ENCODE results near the gene GNL1. TPM values are rescaled to one million over a fixed set of nuclear protein-coding genes. Genes with fewer than 3 reads are reported as not detected.

The GNL1 gene
- total RNA-seq, 1 experiment from 2014 or later = 94.1 TPM

DNA sequence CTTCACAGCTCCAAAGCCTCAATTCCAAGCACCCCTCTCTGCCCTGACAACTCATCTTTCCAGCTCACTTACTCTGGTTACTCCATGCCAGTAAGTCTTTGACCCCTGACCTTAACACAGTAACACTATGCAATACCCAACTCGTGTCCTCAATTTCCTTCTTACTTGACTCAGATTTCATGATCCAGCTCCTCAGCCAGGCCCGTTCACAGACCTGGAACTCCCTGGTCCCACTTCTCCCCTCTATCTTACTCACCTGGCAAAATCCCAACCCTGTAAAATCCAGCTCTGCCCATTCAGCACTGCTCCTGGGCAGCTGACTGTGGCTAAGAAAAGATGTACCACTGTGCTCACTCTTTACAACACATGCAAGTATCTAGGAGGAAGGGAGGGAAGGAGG is 7.9 kb downstream of the GNL1 start:
- no peaks in the 10 kb centered on the region for H3K9me3 Mint-ChIP-seq (ENCODE audit: unreplicated experiment)
- Histone ChIP-seq H3K4me3 (ENCODE audit: low read depth, low read length) (no peak overlapping the region), H3K36me3 (ENCODE audit: control insufficient read depth, insufficient read depth, low read length) (peaks cover 8% of the 10 kb centered on the region), H3K9me3 (no peaks in the 10 kb centered on the region), H3K27me3 (replicated peaks; ENCODE audit: control insufficient read depth, insufficient read depth, low read length) (no peaks in the 10 kb centered on the region), H3K4me1 (no peaks in the 10 kb centered on the region)
- H3K4me1 Mint-ChIP-seq (ENCODE audit: low read depth, unreplicated experiment) = no peaks in the 10 kb centered on the region
- no peak for DNase-seq
- CTCF ChIA-PET = no interaction called here
- peaks cover 33% of the 10 kb centered on the region for H3K36me3 Mint-ChIP-seq (ENCODE audit: insufficient read depth, unreplicated experiment)
- no TSS peak for BruUV-seq (replicated peaks)
- H3K27me3 Mint-ChIP-seq (ENCODE audit: insufficient read depth, unreplicated experiment) = no peaks in the 10 kb centered on the region
- no peak overlapping the region for H3K27ac Mint-ChIP-seq (ENCODE audit: unreplicated experiment)
- POLR2A ChIA-PET = no interaction called here
- intact Hi-C loops (cut with micrococcal nuclease; ENCODE audit: unreplicated experiment) = no loop called here
- no peak overlapping the region for H3K4me3 Mint-ChIP-seq (ENCODE audit: unreplicated experiment)
- TF ChIP-seq, protein P1, sequence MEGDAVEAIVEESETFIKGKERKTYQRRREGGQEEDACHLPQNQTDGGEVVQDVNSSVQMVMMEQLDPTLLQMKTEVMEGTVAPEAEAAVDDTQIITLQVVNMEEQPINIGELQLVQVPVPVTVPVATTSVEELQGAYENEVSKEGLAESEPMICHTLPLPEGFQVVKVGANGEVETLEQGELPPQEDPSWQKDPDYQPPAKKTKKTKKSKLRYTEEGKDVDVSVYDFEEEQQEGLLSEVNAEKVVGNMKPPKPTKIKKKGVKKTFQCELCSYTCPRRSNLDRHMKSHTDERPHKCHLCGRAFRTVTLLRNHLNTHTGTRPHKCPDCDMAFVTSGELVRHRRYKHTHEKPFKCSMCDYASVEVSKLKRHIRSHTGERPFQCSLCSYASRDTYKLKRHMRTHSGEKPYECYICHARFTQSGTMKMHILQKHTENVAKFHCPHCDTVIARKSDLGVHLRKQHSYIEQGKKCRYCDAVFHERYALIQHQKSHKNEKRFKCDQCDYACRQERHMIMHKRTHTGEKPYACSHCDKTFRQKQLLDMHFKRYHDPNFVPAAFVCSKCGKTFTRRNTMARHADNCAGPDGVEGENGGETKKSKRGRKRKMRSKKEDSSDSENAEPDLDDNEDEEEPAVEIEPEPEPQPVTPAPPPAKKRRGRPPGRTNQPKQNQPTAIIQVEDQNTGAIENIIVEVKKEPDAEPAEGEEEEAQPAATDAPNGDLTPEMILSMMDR (IDR thresholded peaks at IDR 0.05; ENCODE audit: insufficient read depth in 1 of 2, low read depth in 1 of 2, low read length in 1 of 2, severe bottlenecking in 1 of 2, unreplicated experiment in 1 of 2) = no peak

GRCh38 chr6:30547454-30547853 is 8.8 kb downstream of the GNL1 start:
- no peak for DNase-seq
- Histone ChIP-seq H3K4me1 (no peaks in the 10 kb centered on the region), H3K36me3 (ENCODE audit: control insufficient read depth, insufficient read depth, low read length) (peaks cover 5% of the 10 kb centered on the region), H3K9me3 (no peaks in the 10 kb centered on the region), H3K27me3 (replicated peaks; ENCODE audit: control insufficient read depth, insufficient read depth, low read length) (no peaks in the 10 kb centered on the region), H3K4me3 (ENCODE audit: low read depth, low read length) (no peak overlapping the region)
- Mint-ChIP-seq H3K27ac (ENCODE audit: unreplicated experiment) (no peak overlapping the region), H3K4me3 (ENCODE audit: unreplicated experiment) (no peak overlapping the region), H3K36me3 (ENCODE audit: insufficient read depth, unreplicated experiment) (peaks cover 25% of the 10 kb centered on the region), H3K27me3 (ENCODE audit: insufficient read depth, unreplicated experiment) (no peaks in the 10 kb centered on the region), H3K9me3 (ENCODE audit: unreplicated experiment) (no peaks in the 10 kb centered on the region), H3K4me1 (ENCODE audit: low read depth, unreplicated experiment) (peaks cover 7% of the 10 kb centered on the region)
- CTCF ChIA-PET = no interaction called here
- POLR2A ChIA-PET = no interaction called here
- TF ChIP-seq, protein P1 (IDR thresholded peaks at IDR 0.05; ENCODE audit: insufficient read depth in 1 of 2, low read depth in 1 of 2, low read length in 1 of 2, severe bottlenecking in 1 of 2, unreplicated experiment in 1 of 2) = no peak
- intact Hi-C loops (cut with micrococcal nuclease; ENCODE audit: unreplicated experiment) = no loop called here
- BruUV-seq (replicated peaks) = no TSS peak

- DNase-seq = peak in 1 of 2 experiments; percentile 43
- CTCF ChIA-PET = interaction anchor here (0.5 to 2.7 kb wide), 17 partner anchors 11 to 1094 kb away, joined by 3 to 60 read pairs (median 3); partner anchors contain the start of genes DHX16, GNL1 and PRR3
- Histone ChIP-seq H3K4me1 (no peaks in the 10 kb centered on the region), H3K9me3 (no peaks in the 10 kb centered on the region), H3K36me3 (ENCODE audit: control insufficient read depth, insufficient read depth, low read length) (peaks cover 4% of the 10 kb centered on the region), H3K4me3 (ENCODE audit: low read depth, low read length) (no peak overlapping the region), H3K27me3 (replicated peaks; ENCODE audit: control insufficient read depth, insufficient read depth, low read length) (no peaks in the 10 kb centered on the region)
- peaks cover 11% of the 10 kb centered on the region for H3K36me3 Mint-ChIP-seq (ENCODE audit: insufficient read depth, unreplicated experiment)
- H3K27ac Mint-ChIP-seq (ENCODE audit: unreplicated experiment) = no peak overlapping the region
- no peaks in the 10 kb centered on the region for H3K27me3 Mint-ChIP-seq (ENCODE audit: insufficient read depth, unreplicated experiment)
- peaks cover 16% of the 10 kb centered on the region for H3K4me1 Mint-ChIP-seq (ENCODE audit: low read depth, unreplicated experiment)
- H3K9me3 Mint-ChIP-seq (ENCODE audit: unreplicated experiment) = no peaks in the 10 kb centered on the region
- POLR2A ChIA-PET = interaction anchor here (0.6 kb wide), 1 partner anchor 31 kb away, joined by 5 read pairs; no protein-coding TSS in a partner anchor
- no peak overlapping the region for H3K4me3 Mint-ChIP-seq (ENCODE audit: unreplicated experiment)
- no TSS peak for BruUV-seq (replicated peaks)
- TF ChIP-seq, protein P1 (IDR thresholded peaks at IDR 0.05; ENCODE audit: insufficient read depth in 1 of 2, low read depth in 1 of 2, low read length in 1 of 2, severe bottlenecking in 1 of 2, unreplicated experiment in 1 of 2) = peak; percentile 48 to 68
- intact Hi-C loops (cut with micrococcal nuclease; ENCODE audit: unreplicated experiment) = loop anchor here (1.0 kb wide), 1 partner anchor 62 kb away; no protein-coding TSS in a partner anchor
These were observed 11.5 kb downstream of the GNL1 start for GRCh38 chr6:30544666-30545272.
